HFF-Myc (cell line): ENCODE data around the gene RPS3A.
"Not testable (repeated sequence)": the region's sequence is repeated elsewhere in the genome, so short reads cannot be mapped to it uniquely, and the experiment has no call there.

Source experiments
- DNase-seq: peaks from one replicate; pipeline ENCODE4 v3.0.0-alpha.2; 2011; ENCODE audit warnings: low read depth; ENCODE audit errors: extremely low read depth
- H3K4me3 ChIP-seq: replicated peaks from 2 replicates; pipeline ENCODE4 v1.5.1; 2011; ENCODE audit warnings: low read depth, mild to moderate bottlenecking, control low read depth, low read length
- CTCF ChIP-seq: IDR thresholded peaks from 2 replicates; pipeline ENCODE4 v1.5.1; 2012; ENCODE audit warnings: mild to moderate bottlenecking, low read depth, low read length, control low read depth; ENCODE audit errors: missing control alignments

RPS3A gene

GRCh38 chr4:151099229-151099975 lies at the start of gene RPS3A:
RPS3A (plus strand) TSS chr4:151099628; CDS start chr4:151099653, 25 bp downstream.
- H3K4me3 ChIP-seq: peak within 1 kb of the TSS; percentile 84
- peak; percentile 81 for TF ChIP-seq CTCF
- peak; percentile 96 for DNase-seq

- H3K4me3 ChIP-seq: no peak overlapping the region
- TF ChIP-seq CTCF: no peak
- DNase-seq: no peak
Measured at GRCh38 chr4:151052785-151053184, 46.6 kb upstream of the RPS3A start.

GRCh38 chr4:151055539-151055938 lies 43.9 kb upstream of the RPS3A start:
- DNase-seq: no peak
- H3K4me3 ChIP-seq: no peak overlapping the region
- no peak for TF ChIP-seq CTCF

GRCh38 chr4:151063143-151063542 lies 36.3 kb upstream of the RPS3A start:
- H3K4me3 ChIP-seq, DNase-seq: not testable (repeated sequence)

GRCh38 chr4:151067316-151067970 lies 32.0 kb upstream of the RPS3A start:
- H3K4me3 ChIP-seq: no peak overlapping the region
- no peak for TF ChIP-seq CTCF
- no peak for DNase-seq

- TF ChIP-seq CTCF: no peak
- DNase-seq: no peak
- no peak overlapping the region for H3K4me3 ChIP-seq
Measured at GRCh38 chr4:151074416-151074916, 25.0 kb upstream of the RPS3A start.

- DNase-seq, H3K4me3 ChIP-seq: not testable (repeated sequence)
Measured at GRCh38 chr4:151077978-151078377, 21.4 kb upstream of the RPS3A start.

GRCh38 chr4:151087467-151087866 lies 12.0 kb upstream of the RPS3A start:
- H3K4me3 ChIP-seq: no peak overlapping the region
- no peak for DNase-seq
- TF ChIP-seq CTCF: no peak
